Ishikawa (cell line): Measurements from ENCODE around the gene DLL3.

ENCODE experiments used
- CEBPB ChIP-seq: IDR thresholded peaks from 2 replicates; pipeline ENCODE4 v1.6.1; 2012
- CREB1 ChIP-seq: IDR thresholded peaks from 2 replicates; pipeline ENCODE4 v1.6.1; 2012; ENCODE audit warnings: low read depth
- EGR1 ChIP-seq: IDR thresholded peaks from 2 replicates; pipeline ENCODE4 v1.6.1; 2012
- EP300 ChIP-seq: IDR thresholded peaks from 2 replicates; pipeline ENCODE4 v1.6.1; 2012; ENCODE audit warnings: borderline replicate concordance
- FOXM1 ChIP-seq: IDR thresholded peaks from 2 replicates; pipeline ENCODE4 v1.6.1; 2012; ENCODE audit warnings: low read depth, borderline replicate concordance
- MAX ChIP-seq: IDR thresholded peaks from 2 replicates; pipeline ENCODE4 v1.6.1; 2012
- NFIC ChIP-seq: IDR thresholded peaks from 2 replicates; pipeline ENCODE4 v1.6.1; 2012
- RAD21 ChIP-seq: IDR thresholded peaks from 2 replicates; pipeline ENCODE4 v1.6.1; 2012; ENCODE audit warnings: low read depth
- REST ChIP-seq: IDR thresholded peaks from 2 replicates; pipeline ENCODE4 v1.6.1; 2012; ENCODE audit warnings: low read depth, mild to moderate bottlenecking
- TAF1 ChIP-seq: IDR thresholded peaks from 2 replicates; pipeline ENCODE4 v1.6.1; 2012; ENCODE audit warnings: low read depth, mild to moderate bottlenecking
- TCF12 ChIP-seq: IDR thresholded peaks from 2 replicates; pipeline ENCODE4 v1.6.1; 2012; ENCODE audit warnings: low read depth
- TEAD4 ChIP-seq: IDR thresholded peaks from 2 replicates; pipeline ENCODE4 v1.6.1; 2012
- USF1 ChIP-seq: IDR thresholded peaks from 2 replicates; pipeline ENCODE4 v1.6.1; 2012
- YY1 ChIP-seq: IDR thresholded peaks from 2 replicates; pipeline ENCODE4 v1.6.1; 2012; ENCODE audit warnings: low read depth
- ZBTB7A ChIP-seq: IDR thresholded peaks from 2 replicates; pipeline ENCODE4 v1.6.1; 2012; ENCODE audit warnings: low read depth

The DLL3 gene

GRCh38 chr19:39546599-39546998, 47.9 kb downstream of the DLL3 start:
- TF ChIP-seq EP300 = no peak
- TF ChIP-seq YY1 = no peak
- TF ChIP-seq FOXM1 = no peak
- no peak for TF ChIP-seq ZBTB7A
- TF ChIP-seq USF1 = no peak
- TF ChIP-seq CEBPB = no peak
- no peak for TF ChIP-seq TEAD4
- TF ChIP-seq NFIC = no peak
- TF ChIP-seq TAF1 = no peak
- TF ChIP-seq RAD21 = no peak
- no peak for TF ChIP-seq MAX
- TF ChIP-seq EGR1 = no peak

DNA sequence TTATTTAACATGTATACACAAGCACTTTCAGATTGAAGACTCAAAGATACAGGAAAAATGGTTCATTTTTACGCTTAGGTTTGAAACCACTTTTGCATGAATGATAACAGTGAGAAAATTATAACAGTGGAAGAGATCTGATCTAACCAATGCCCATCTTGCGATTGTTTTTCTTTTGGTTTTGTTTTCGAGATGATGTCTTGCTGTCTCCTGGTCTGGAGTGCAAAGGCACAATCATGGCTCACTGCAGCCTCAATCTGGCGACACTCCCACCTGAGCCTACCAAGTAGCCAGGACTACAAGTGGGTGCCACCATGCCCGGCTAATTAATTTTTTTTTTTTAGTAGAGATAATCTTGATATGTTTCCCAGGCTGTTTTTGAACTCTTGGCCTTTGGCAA, 51.5 kb downstream of the DLL3 start:
- TF ChIP-seq ZBTB7A = no peak
- no peak for TF ChIP-seq TEAD4
- TF ChIP-seq NFIC = no peak
- no peak for TF ChIP-seq CREB1
- no peak for TF ChIP-seq CEBPB
- TF ChIP-seq EGR1 = no peak
- no peak for TF ChIP-seq EP300
- TF ChIP-seq TAF1 = no peak
- no peak for TF ChIP-seq USF1
- no peak for TF ChIP-seq YY1
- TF ChIP-seq RAD21 = no peak
- TF ChIP-seq FOXM1 = no peak
- TF ChIP-seq MAX = no peak
- no peak for TF ChIP-seq REST
- TF ChIP-seq TCF12 = no peak

- no peak for TF ChIP-seq TAF1
- TF ChIP-seq TCF12 = no peak
- TF ChIP-seq MAX = no peak
- no peak for TF ChIP-seq CEBPB
- no peak for TF ChIP-seq EGR1
- TF ChIP-seq USF1 = no peak
- no peak for TF ChIP-seq RAD21
- no peak for TF ChIP-seq NFIC
- TF ChIP-seq REST = no peak
- no peak for TF ChIP-seq YY1
- no peak for TF ChIP-seq EP300
- no peak for TF ChIP-seq TEAD4
- no peak for TF ChIP-seq ZBTB7A
- no peak for TF ChIP-seq CREB1
Measured at GRCh38 chr19:39553082-39553652, 54.4 kb downstream of the DLL3 start.

GRCh38 chr19:39554701-39555311, 56.1 kb downstream of the DLL3 start:
- TF ChIP-seq MAX = no peak
- no peak for TF ChIP-seq NFIC
- TF ChIP-seq RAD21 = no peak
- TF ChIP-seq YY1 = no peak
- no peak for TF ChIP-seq ZBTB7A
- TF ChIP-seq FOXM1 = no peak
- no peak for TF ChIP-seq CEBPB
- no peak for TF ChIP-seq TEAD4

DNA sequence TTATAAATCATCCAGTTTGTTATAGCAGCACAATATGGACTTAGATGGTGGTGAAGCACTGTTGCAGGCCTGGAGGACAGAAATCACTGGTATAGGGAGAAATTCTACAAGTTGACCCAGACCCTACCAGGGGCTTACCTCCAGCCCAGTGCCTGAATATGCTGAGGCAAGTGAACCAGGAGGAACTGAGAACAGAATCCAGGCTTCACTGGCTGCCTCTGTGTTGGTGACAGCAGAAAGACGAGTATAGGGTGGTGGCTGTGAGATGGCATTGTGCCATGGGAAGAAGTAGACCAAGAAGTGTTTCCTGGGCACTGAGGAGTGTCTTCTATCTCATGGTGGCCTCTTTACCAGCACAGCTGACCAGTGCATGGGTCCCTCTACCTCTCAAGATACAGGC, 57.1 kb downstream of the DLL3 start:
- TF ChIP-seq NFIC = no peak
- no peak for TF ChIP-seq MAX
- no peak for TF ChIP-seq EP300
- no peak for TF ChIP-seq CREB1
- no peak for TF ChIP-seq RAD21
- TF ChIP-seq REST = no peak
- no peak for TF ChIP-seq TAF1
- no peak for TF ChIP-seq USF1
- TF ChIP-seq YY1 = no peak
- no peak for TF ChIP-seq TCF12
